IMR-90 (cell line): ENCODE measurements around the gene MEGF6. TPM values are rescaled to one million over a fixed set of nuclear protein-coding genes. Genes with fewer than 3 reads are reported as not detected.

Source experiments
- ATAC-seq: fragments of 200-7000 bp; cut with Tn5 transposase; 2 replicates; pipeline ENCODE4 v1.9.1; 2020; ENCODE audit warnings: low read depth, mild to moderate bottlenecking, moderate library complexity
- BruUV-seq: library from RNA; stranded (reverse); fragments of 400-500 nt; replicated peaks from 2 replicates; lab custom pipeline; 2021; lab: Mats Ljungman, UMichigan
- CTCF ChIA-PET: fragments of 300-600 bp; formaldehyde crosslinking; extraction: SDS; loops from one replicate; lab custom pipeline; 2021; ENCODE audit warnings: antibody characterized with exemption; lab: Yijun Ruan, JAX
- POLR2A ChIA-PET: fragments of 300-600 bp; sonication (Branson Sonifier 250); formaldehyde crosslinking; loops from one replicate; lab custom pipeline; 2022; ENCODE audit warnings: antibody characterized with exemption; ENCODE audit not compliant: unreplicated experiment; lab: Charles Lee
- DNase-seq: peaks from one replicate; pipeline ENCODE4 v3.0.0; 2013
- H2AFZ ChIP-seq: replicated peaks from 2 replicates; pipeline ENCODE3; 2013; ENCODE audit warnings: low read length, mild to moderate bottlenecking; ENCODE audit not compliant: poor library complexity
- H2AK5ac ChIP-seq: 2 replicates; pipeline ENCODE4 v1.6.1; 2013; ENCODE audit warnings: low read depth, low read length, inconsistent platforms
- H2AK9ac ChIP-seq: replicated peaks from 2 replicates; pipeline ENCODE3; 2013; ENCODE audit warnings: mild to moderate bottlenecking, low read depth, low read length, moderate library complexity; ENCODE audit not compliant: poor library complexity
- H2BK120ac ChIP-seq: 2 replicates; pipeline ENCODE4 v1.6.1; 2013; ENCODE audit warnings: low read depth, low read length, inconsistent platforms
- H2BK15ac ChIP-seq: 3 replicates; pipeline ENCODE4 v1.6.1; 2013; ENCODE audit warnings: low read depth, low read length, inconsistent platforms
- H2BK20ac ChIP-seq: 2 replicates; pipeline ENCODE4 v1.6.1; 2013; ENCODE audit warnings: low read depth, mild to moderate bottlenecking, inconsistent platforms, low read length, moderate library complexity
- H2BK5ac ChIP-seq: 2 replicates; pipeline ENCODE4 v1.6.1; 2013; ENCODE audit warnings: mild to moderate bottlenecking, low read depth, low read length, inconsistent platforms; ENCODE audit not compliant: poor library complexity, severe bottlenecking
- H3K14ac ChIP-seq: replicated peaks from 2 replicates; pipeline ENCODE4 v1.6.1; 2013; ENCODE audit warnings: low read depth, low read length, inconsistent platforms
- H3K18ac ChIP-seq: 2 replicates; pipeline ENCODE4 v1.6.1; 2013; ENCODE audit warnings: low read depth, low read length, control low read depth
- H3K23ac ChIP-seq: 2 replicates; pipeline ENCODE4 v1.6.1; 2013; ENCODE audit warnings: low read depth, low read length, inconsistent platforms
- H3K27ac ChIP-seq: 2 replicates; pipeline ENCODE4 v1.5.1; 2013; ENCODE audit warnings: mild to moderate bottlenecking, control low read depth, low read length; ENCODE audit not compliant: insufficient read depth
- H3K27me3 ChIP-seq: 2 replicates; pipeline ENCODE4 v1.6.1; 2013; ENCODE audit warnings: low read length; ENCODE audit not compliant: control insufficient read depth, insufficient read depth
- H3K36me3 ChIP-seq: 2 replicates; pipeline ENCODE4 v1.6.1; 2013; ENCODE audit warnings: low read length, mixed read lengths; ENCODE audit not compliant: control insufficient read depth, insufficient read depth
- H3K4ac ChIP-seq: 2 replicates; pipeline ENCODE4 v1.6.1; 2013; ENCODE audit warnings: low read depth, low read length, inconsistent platforms
- H3K4me1 ChIP-seq: 2 replicates; pipeline ENCODE4 v1.6.1; 2013; ENCODE audit warnings: low read length, mixed read lengths; ENCODE audit not compliant: control insufficient read depth, insufficient read depth
- H3K4me2 ChIP-seq: 2 replicates; pipeline ENCODE4 v1.6.1; 2013; ENCODE audit warnings: low read depth, mild to moderate bottlenecking, control low read depth, low read length, moderate library complexity
- H3K4me3 ChIP-seq: 2 replicates; pipeline ENCODE4 v1.5.1; 2013; ENCODE audit warnings: low read depth, mild to moderate bottlenecking, control low read depth, low read length, moderate library complexity; ENCODE audit not compliant: insufficient read depth
- H3K56ac ChIP-seq: 2 replicates; pipeline ENCODE4 v1.6.1; 2013; ENCODE audit warnings: low read length, inconsistent platforms; ENCODE audit not compliant: insufficient read depth; ENCODE audit errors: extremely low read depth
- H3K79me1 ChIP-seq, 2 experiments: 2 replicates each; pipeline ENCODE4 v1.6.1; 2013; ENCODE audit warnings: low read length in 2 of 2, inconsistent platforms in 1 of 2, low read depth in 1 of 2
- H3K9ac ChIP-seq: 2 replicates; pipeline ENCODE4 v1.6.1; 2013; ENCODE audit warnings: low read depth, low read length, control low read depth
- H3K9me1 ChIP-seq: 2 replicates; pipeline ENCODE4 v1.6.1; 2013; ENCODE audit warnings: low read length, inconsistent platforms; ENCODE audit not compliant: insufficient read depth
- H3K9me3 ChIP-seq: 2 replicates; pipeline ENCODE4 v1.6.1; 2013; ENCODE audit warnings: low read length; ENCODE audit not compliant: control insufficient read depth, insufficient read depth
- H4K20me1 ChIP-seq: 2 replicates; pipeline ENCODE4 v1.6.1; 2013; ENCODE audit warnings: low read length, inconsistent platforms; ENCODE audit not compliant: insufficient read depth
- H4K5ac ChIP-seq: 2 replicates; pipeline ENCODE4 v1.6.1; 2013; ENCODE audit warnings: mild to moderate bottlenecking, low read depth, low read length, control low read depth
- H4K8ac ChIP-seq, 2 experiments: 2 replicates each; pipeline ENCODE4 v1.6.1; 2013; ENCODE audit warnings: low read depth in 2 of 2, low read length in 2 of 2, control low read depth in 1 of 2, inconsistent platforms in 1 of 2
- H4K91ac ChIP-seq: 2 replicates; pipeline ENCODE4 v1.6.1; 2013; ENCODE audit warnings: low read depth, low read length, inconsistent platforms; ENCODE audit not compliant: insufficient read depth
- BHLHE40 ChIP-seq: fragments of 150-350 bp; IDR thresholded peaks from 2 replicates; pipeline ENCODE4 v1.6.1; 2016; ENCODE audit warnings: mild to moderate bottlenecking, low read depth, low read length
- CEBPB ChIP-seq: IDR thresholded peaks from 2 replicates; pipeline ENCODE4 v1.6.1; 2012; ENCODE audit warnings: low read depth, low read length, improper control_type of control experiment
- CHD1 ChIP-seq: IDR thresholded peaks from 2 replicates; pipeline ENCODE4 v1.6.1; 2012; ENCODE audit warnings: low read depth, low read length, improper control_type of control experiment
- CTCF ChIP-seq: conservative IDR thresholded peaks from 2 replicates; pipeline ENCODE4 v1.5.1; 2012; ENCODE audit warnings: mild to moderate bottlenecking, low read depth, low read length, improper control_type of control experiment
- ELK1 ChIP-seq: fragments of 150-350 bp; IDR thresholded peaks from 2 replicates; pipeline ENCODE4 v1.6.1; 2016; ENCODE audit warnings: low read depth, mild to moderate bottlenecking, low read length, moderate library complexity, borderline replicate concordance
- FOS ChIP-seq: fragments of 150-350 bp; IDR thresholded peaks from 2 replicates; pipeline ENCODE4 v1.6.1; 2016; ENCODE audit warnings: low read depth, low read length
- MAFK ChIP-seq: IDR thresholded peaks from 2 replicates; pipeline ENCODE4 v1.6.1; 2012; ENCODE audit warnings: low read depth, low read length, improper control_type of control experiment
- MAZ ChIP-seq: IDR thresholded peaks from 2 replicates; pipeline ENCODE4 v1.6.1; 2012; ENCODE audit warnings: low read depth, mild to moderate bottlenecking, low read length, improper control_type of control experiment, moderate library complexity, borderline replicate concordance
- MXI1 ChIP-seq: IDR thresholded peaks from 2 replicates; pipeline ENCODE4 v1.6.1; 2012; ENCODE audit warnings: low read depth, mild to moderate bottlenecking, low read length, moderate library complexity, borderline replicate concordance
- NFE2L2 ChIP-seq: fragments of 150-350 bp; IDR thresholded peaks from 2 replicates; pipeline ENCODE4 v1.6.1; 2016; ENCODE audit warnings: low read depth, mild to moderate bottlenecking, low read length
- POLR2A ChIP-seq: IDR thresholded peaks from 2 replicates; pipeline ENCODE4 v1.6.1; 2012; ENCODE audit warnings: mild to moderate bottlenecking, low read depth, low read length
- RAD21 ChIP-seq: IDR thresholded peaks from 2 replicates; pipeline ENCODE4 v1.6.1; 2012; ENCODE audit warnings: low read length, improper control_type of control experiment
- RCOR1 ChIP-seq: IDR thresholded peaks from 2 replicates; pipeline ENCODE4 v1.6.1; 2012; ENCODE audit warnings: mild to moderate bottlenecking, low read length, improper control_type of control experiment; ENCODE audit not compliant: insufficient replicate concordance
- RFX5 ChIP-seq: IDR thresholded peaks from 2 replicates; pipeline ENCODE4 v1.8.0; 2012; ENCODE audit warnings: low read depth, mild to moderate bottlenecking, low read length, moderate library complexity
- SMC3 ChIP-seq: fragments of 150-350 bp; IDR thresholded peaks from 2 replicates; pipeline ENCODE4 v1.6.1; 2016; ENCODE audit warnings: low read depth, mild to moderate bottlenecking, antibody characterized with exemption, low read length, moderate library complexity
- WGBS, 2 experiments: methylation state at CpG; one replicate each; pipeline versions ENCODE4 v1.1.5 to v1.1.7; 2013; ENCODE audit warnings: missing lambda C conversion rate in 2 of 2; ENCODE audit not compliant: insufficient read length in 1 of 2; ENCODE audit errors: extremely low coverage in 2 of 2; 5-methylcytosine and 5-hydroxymethylcytosine counted together
- dilution Hi-C: fragments of 300-500 bp; cut with HindIII; formaldehyde crosslinking; loops from one replicate; pipeline ENCODE4 v1.14.3; 2018; ENCODE audit warnings: low sequenced_read_pairs; ENCODE audit not compliant: unreplicated experiment
- in situ Hi-C: fragments of 300-500 bp; cut with MboI; formaldehyde crosslinking; loops from 3 replicates; pipeline ENCODE4 v1.14.3; 2019; ENCODE audit warnings: low sequenced_read_pairs, inconsistent platforms, mixed read lengths
- intact Hi-C: fragments of 100-400 bp; cut with micrococcal nuclease; formaldehyde crosslinking; loops from 2 replicates; pipeline ENCODE4 v1.10.0; 2022
- polyA plus RNA-seq, 3 experiments: library from polyadenylated mRNA; depleted of rRNA; stranded (reverse); fragments of >200 nt; gene quantifications; 2 replicates each; pipeline ENCODE4 v1.2.3, GENCODE V29; 2012; ENCODE audit warnings: low replicate concordance in 1 of 3
- total RNA-seq: library from RNA; depleted of rRNA; stranded (reverse); fragments of >200 nt; gene quantifications from 2 replicates; pipeline ENCODE4 v1.2.3, GENCODE V29; 2012
- TF ChIP-seq, protein P1 (sequence below): fragments of 150-350 bp; IDR thresholded peaks from 2 replicates; pipeline ENCODE4 v1.6.1; 2017; ENCODE audit warnings: mild to moderate bottlenecking, antibody characterized with exemption, low read length, low read depth

MEGF6 gene
- total and polyA plus RNA-seq, 2 of the 4 experiments (the other 2 are of a cell fraction) = 0.72 to 4.1 TPM

DNA sequence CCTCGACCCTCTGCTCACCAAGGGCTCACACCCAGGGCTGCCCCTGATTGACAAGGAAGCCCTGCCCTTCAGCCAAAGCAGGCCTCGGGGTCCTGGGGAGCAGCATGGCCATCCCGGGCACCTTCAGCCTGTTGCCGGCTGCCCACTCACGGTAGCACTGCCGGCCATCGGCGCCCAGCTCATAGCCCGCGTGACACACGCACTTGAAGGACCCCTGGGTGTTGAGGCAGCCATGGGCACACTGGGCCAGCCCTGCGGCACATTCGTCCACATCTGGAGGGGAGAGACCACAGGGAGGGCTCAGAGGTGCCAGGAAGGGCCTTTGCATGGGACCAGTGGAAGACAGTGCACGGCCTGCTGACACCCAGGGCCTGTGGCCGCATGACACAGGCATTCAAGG lies 99.5 kb downstream of the MEGF6 start:
- Histone ChIP-seq H2AFZ (no peak overlapping the region), H3K79me1 (no peaks in the 10 kb centered on the region), H2BK20ac (no peak overlapping the region), H2AK5ac (no peak overlapping the region), H3K18ac (no peak overlapping the region), H4K91ac (no peak overlapping the region), H2AK9ac (no peak overlapping the region), H3K4ac (no peak overlapping the region), H4K8ac (no peak overlapping the region), H2BK15ac (no peak overlapping the region), H4K5ac (no peak overlapping the region), H3K4me2 (no peak overlapping the region), H4K20me1 (no peaks in the 10 kb centered on the region), H3K9me3 (peaks cover 1% of the 10 kb centered on the region; the same call in 1 of the 2 replicates), H3K9ac (no peak overlapping the region), H3K36me3 (no peaks in the 10 kb centered on the region), H3K14ac (no peak overlapping the region), H3K23ac (no peak overlapping the region), H3K27me3 (no peaks in the 10 kb centered on the region), H3K27ac (no peak overlapping the region), H3K56ac (no peak overlapping the region), H3K4me1 (no peaks in the 10 kb centered on the region), H3K9me1 (no peaks in the 10 kb centered on the region), H3K4me3 (no peak overlapping the region), H2BK120ac (no peak overlapping the region), H2BK5ac (no peak overlapping the region)
- dilution Hi-C loops = no loop called here
- WGBS, 2 experiments = 100% methylated on average over 9 of the region's 15 CpGs; no CpG with 5 or more reads in 1 of the 2 experiments
- no peak for DNase-seq
- intact Hi-C loops = no loop called here
- in situ Hi-C loops = no loop called here
- TF ChIP-seq FOS = no peak
- TF ChIP-seq, protein P1, sequence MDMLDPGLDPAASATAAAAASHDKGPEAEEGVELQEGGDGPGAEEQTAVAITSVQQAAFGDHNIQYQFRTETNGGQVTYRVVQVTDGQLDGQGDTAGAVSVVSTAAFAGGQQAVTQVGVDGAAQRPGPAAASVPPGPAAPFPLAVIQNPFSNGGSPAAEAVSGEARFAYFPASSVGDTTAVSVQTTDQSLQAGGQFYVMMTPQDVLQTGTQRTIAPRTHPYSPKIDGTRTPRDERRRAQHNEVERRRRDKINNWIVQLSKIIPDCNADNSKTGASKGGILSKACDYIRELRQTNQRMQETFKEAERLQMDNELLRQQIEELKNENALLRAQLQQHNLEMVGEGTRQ = no peak
- no peak for TF ChIP-seq ELK1
- TF ChIP-seq NFE2L2 = no peak
- TF ChIP-seq RAD21 = no peak
- no peak for TF ChIP-seq MXI1
- no peak for TF ChIP-seq CTCF
- TF ChIP-seq SMC3 = no peak
- no peak for TF ChIP-seq CEBPB
- TF ChIP-seq POLR2A = no peak
- no peak for TF ChIP-seq RFX5
- TF ChIP-seq BHLHE40 = no peak
- TF ChIP-seq RCOR1 = no peak
- TF ChIP-seq MAFK = no peak
- TF ChIP-seq CHD1 = no peak
- no peak for TF ChIP-seq MAZ
- ATAC-seq = no peak
- BruUV-seq = no TSS peak
- POLR2A ChIA-PET = no interaction called here
- CTCF ChIA-PET = no interaction called here
